DND-41 (cell line): ENCODE results near the gene MCCC1.

Source experiments
- ATAC-seq: fragments of 200-7000 bp; cut with Tn5 transposase; 3 replicates; pipeline ENCODE4 v1.9.1; 2021; ENCODE audit warnings: low read depth; ENCODE audit not compliant: insufficient read depth
- DNase-seq: peaks from one replicate; pipeline ENCODE4 v3.0.0-alpha.2; 2020
- H2AFZ ChIP-seq: 2 replicates; pipeline ENCODE4 v1.6.0; 2012; ENCODE audit warnings: low read depth, low read length
- H3K27ac ChIP-seq: 2 replicates; pipeline ENCODE4 v1.5.1; 2012; ENCODE audit warnings: low read length, inconsistent platforms
- H3K27me3 ChIP-seq: fragments of 200-600 bp; sonication (generic); 2 replicates; pipeline ENCODE4 v1.6.0; 2012; ENCODE audit warnings: low read length, mild to moderate bottlenecking, inconsistent platforms; ENCODE audit not compliant: insufficient read depth, poor library complexity
- H3K36me3 ChIP-seq: 2 replicates; pipeline ENCODE4 v1.5.1; 2012; ENCODE audit warnings: low read length, inconsistent platforms; ENCODE audit not compliant: insufficient read depth
- H3K4me1 ChIP-seq: 2 replicates; pipeline ENCODE4 v1.5.1; 2012; ENCODE audit warnings: mild to moderate bottlenecking, low read length; ENCODE audit not compliant: insufficient read depth
- H3K4me2 ChIP-seq: 2 replicates; pipeline ENCODE4 v1.6.0; 2012; ENCODE audit warnings: mild to moderate bottlenecking, moderate library complexity, low read length, inconsistent platforms; ENCODE audit not compliant: insufficient read depth
- H3K4me3 ChIP-seq, 2 experiments: fragments of 200-600 bp in 1 of 2; shearing (Covaris generic) in 1 of 2; 2 replicates each; pipeline ENCODE4 v1.5.1; 2012 to 2016; ENCODE audit warnings: inconsistent platforms in 2 of 2, low read length in 2 of 2, mild to moderate bottlenecking in 2 of 2, low read depth in 1 of 2, moderate library complexity in 1 of 2
- H3K79me2 ChIP-seq: 2 replicates; pipeline ENCODE4 v1.6.0; 2012; ENCODE audit warnings: low read length, inconsistent platforms; ENCODE audit not compliant: insufficient read depth
- H3K9ac ChIP-seq: 2 replicates; pipeline ENCODE4 v1.6.0; 2012; ENCODE audit warnings: low read depth, mild to moderate bottlenecking, inconsistent platforms, low read length, moderate library complexity
- H3K9me3 ChIP-seq: 2 replicates; pipeline ENCODE4 v1.5.1; 2012; ENCODE audit warnings: low read length, moderate library complexity, mild to moderate bottlenecking, inconsistent platforms; ENCODE audit not compliant: insufficient read depth, severe bottlenecking
- H4K20me1 ChIP-seq: 2 replicates; pipeline ENCODE4 v1.6.0; 2012; ENCODE audit warnings: low read length; ENCODE audit not compliant: insufficient read depth
- CTCF ChIP-seq: IDR thresholded peaks from 2 replicates; pipeline ENCODE4 v1.5.1; 2012; ENCODE audit warnings: borderline replicate concordance, low read length, moderate library complexity, mild to moderate bottlenecking; ENCODE audit not compliant: poor library complexity, severe bottlenecking; ENCODE audit errors: extremely low read depth
- EZH2 ChIP-seq: IDR thresholded peaks from 3 replicates; pipeline ENCODE4 v1.6.1; 2012; ENCODE audit warnings: borderline replicate concordance, low read depth, mild to moderate bottlenecking, moderate library complexity, low read length, inconsistent platforms; ENCODE audit not compliant: severe bottlenecking

MCCC1 gene

GRCh38 chr3:183094711-183095110, 4.6 kb downstream of the MCCC1 start:
- TF ChIP-seq CTCF: no peak
- Histone ChIP-seq H4K20me1 (no peaks in the 10 kb centered on the region), H3K4me3 (no peak overlapping the region), H2AFZ (no peak overlapping the region), H3K36me3 (peaks cover 27% of the 10 kb centered on the region), H3K4me1 (peaks cover 15% of the 10 kb centered on the region), H3K4me2 (no peak overlapping the region), H3K79me2 (peaks cover 25% of the 10 kb centered on the region), H3K27ac (no peak overlapping the region), H3K27me3 (no peaks in the 10 kb centered on the region), H3K9ac (no peak overlapping the region), H3K9me3 (no peaks in the 10 kb centered on the region)
- no peak for DNase-seq
- no peak for ATAC-seq

GRCh38 chr3:183092256-183092655, 7.0 kb downstream of the MCCC1 start:
- H3K27me3 ChIP-seq: no peaks in the 10 kb centered on the region
- ATAC-seq (no peak), DNase-seq (no peak)
- peaks cover 41% of the 10 kb centered on the region for H3K36me3 ChIP-seq
- no peak overlapping the region for H2AFZ ChIP-seq
- no peaks in the 10 kb centered on the region for H3K9me3 ChIP-seq
- no peak overlapping the region for H3K9ac ChIP-seq
- H3K4me2 ChIP-seq: no peak overlapping the region
- no peak overlapping the region for H3K4me3 ChIP-seq
- H3K79me2 ChIP-seq: peaks cover 6% of the 10 kb centered on the region; the same call in 1 of the 2 replicates
- H3K27ac ChIP-seq: no peak overlapping the region
- no peaks in the 10 kb centered on the region for H4K20me1 ChIP-seq
- no peak for TF ChIP-seq CTCF
- no peak for TF ChIP-seq EZH2
- peaks cover under 1% of the 10 kb centered on the region; the same call in 1 of the 2 replicates for H3K4me1 ChIP-seq

- DNase-seq (no peak), ATAC-seq (no peak)
- no peak overlapping the region for H3K4me2 ChIP-seq
- H2AFZ ChIP-seq: no peak overlapping the region
- no peak overlapping the region for H3K27ac ChIP-seq
- H3K9me3 ChIP-seq: no peaks in the 10 kb centered on the region
- peaks cover 69% of the 10 kb centered on the region for H3K36me3 ChIP-seq
- no peak overlapping the region for H3K9ac ChIP-seq
- TF ChIP-seq CTCF (no peak), EZH2 (no peak)
- no peaks in the 10 kb centered on the region for H3K27me3 ChIP-seq
- no peaks in the 10 kb centered on the region for H3K4me1 ChIP-seq
- H3K4me3 ChIP-seq: no peak overlapping the region
- no peaks in the 10 kb centered on the region for H4K20me1 ChIP-seq
- H3K79me2 ChIP-seq: no peaks in the 10 kb centered on the region; the same call in 1 of the 2 replicates
Observed at GRCh38 chr3:183087184-183087583, 12.1 kb downstream of the MCCC1 start.

- peaks cover 73% of the 10 kb centered on the region for H3K36me3 ChIP-seq
- no peak overlapping the region for H3K4me3 ChIP-seq
- no peaks in the 10 kb centered on the region for H3K27me3 ChIP-seq
- no peak overlapping the region for H3K4me2 ChIP-seq
- H3K9ac ChIP-seq: no peak overlapping the region
- H3K4me1 ChIP-seq: no peaks in the 10 kb centered on the region
- H4K20me1 ChIP-seq: no peaks in the 10 kb centered on the region
- no peak overlapping the region for H2AFZ ChIP-seq
- no peak overlapping the region for H3K27ac ChIP-seq
- no peaks in the 10 kb centered on the region; the same call in 1 of the 2 replicates for H3K79me2 ChIP-seq
- ATAC-seq (peak; percentile 58; the same call in 1 of the 3 replicates), DNase-seq (peak; percentile 37)
- H3K9me3 ChIP-seq: no peaks in the 10 kb centered on the region
- TF ChIP-seq CTCF (peak; percentile 70), EZH2 (no peak)
Observed at GRCh38 chr3:183085634-183086390, 13.5 kb downstream of the MCCC1 start.
